SK-N-SH treated with all-trans-retinoic acid at 6 μM for 48 hours (cell line): Measurements from ENCODE around the gene WNK2.

Experiments used
- ATAC-seq: fragments of 200-7000 bp; cut with Tn5 transposase; 3 replicates; pipeline ENCODE4 v1.9.1; 2020; ENCODE audit warnings: mild to moderate bottlenecking, moderate library complexity
- ARNTL ChIP-seq: fragments of 450-650 bp; formaldehyde crosslinking; IDR thresholded peaks from 2 replicates; pipeline ENCODE4 v1.5.0; 2020; ENCODE audit warnings: low read depth, mild to moderate bottlenecking, moderate library complexity, borderline replicate concordance
- CSDC2 ChIP-seq: fragments of 250-450 bp; sonication (Bioruptor Pico); IDR thresholded peaks from 2 replicates; pipeline ENCODE4 v1.5.0; 2020; ENCODE audit warnings: mild to moderate bottlenecking, moderate library complexity
- ESRRG ChIP-seq: fragments of 250-450 bp; sonication (Bioruptor Pico); IDR thresholded peaks from 2 replicates; pipeline ENCODE4 v1.6.1; 2021; ENCODE audit warnings: mild to moderate bottlenecking
- GLIS3 ChIP-seq: fragments of 250-450 bp; sonication (Bioruptor Pico); IDR thresholded peaks from 2 replicates; pipeline ENCODE4 v1.5.0; 2020; ENCODE audit warnings: mild to moderate bottlenecking, moderate library complexity
- ISL1 ChIP-seq: fragments of 250-450 bp; sonication (Bioruptor Pico); IDR thresholded peaks from 2 replicates; pipeline ENCODE4 v2.1.2; 2022; ENCODE audit warnings: mild to moderate bottlenecking, moderate library complexity
- OSR1 ChIP-seq: fragments of 250-450 bp; sonication (Bioruptor Pico); IDR thresholded peaks from 2 replicates; pipeline ENCODE4 v1.8.0; 2022; ENCODE audit warnings: moderate library complexity, mild to moderate bottlenecking, inconsistent platforms
- RARB ChIP-seq: fragments of 250-450 bp; sonication (Bioruptor Pico); IDR thresholded peaks from 2 replicates; pipeline ENCODE4 v1.8.0; 2021; ENCODE audit warnings: mild to moderate bottlenecking, moderate library complexity
- SNAI2 ChIP-seq: fragments of 250-450 bp; sonication (Bioruptor Pico); IDR thresholded peaks from 2 replicates; pipeline ENCODE4 v1.5.0; 2020; ENCODE audit warnings: mild to moderate bottlenecking, moderate library complexity
- TCF4 ChIP-seq: fragments of 250-450 bp; sonication (Bioruptor Pico); IDR thresholded peaks from 2 replicates; pipeline ENCODE4 v1.8.0; 2021; ENCODE audit warnings: mild to moderate bottlenecking, moderate library complexity, borderline replicate concordance
- TOX ChIP-seq: fragments of 250-450 bp; sonication (Bioruptor Pico); IDR thresholded peaks from 2 replicates; pipeline ENCODE4 v1.8.0; 2021; ENCODE audit warnings: mild to moderate bottlenecking, moderate library complexity, borderline replicate concordance
- ZC3H10 ChIP-seq: fragments of 250-450 bp; sonication (Bioruptor Pico); IDR thresholded peaks from 2 replicates; pipeline ENCODE4 v1.5.1; 2021; ENCODE audit warnings: mild to moderate bottlenecking, moderate library complexity
- ZFP3 ChIP-seq: fragments of 250-450 bp; sonication (Bioruptor Pico); IDR thresholded peaks from 2 replicates; pipeline ENCODE4 v1.5.0; 2020; ENCODE audit warnings: mild to moderate bottlenecking, moderate library complexity
- ZFP30 ChIP-seq: fragments of 450-650 bp; formaldehyde crosslinking; IDR thresholded peaks from 2 replicates; pipeline ENCODE4 v1.5.0; 2022; ENCODE audit warnings: mild to moderate bottlenecking, moderate library complexity
- ZNF565 ChIP-seq: fragments of 450-650 bp; formaldehyde crosslinking; conservative IDR thresholded peaks from 2 replicates; pipeline ENCODE4 v1.5.0; 2020; ENCODE audit warnings: low read depth, mild to moderate bottlenecking, moderate library complexity
- ZNF70 ChIP-seq: fragments of 450-650 bp; formaldehyde crosslinking; IDR thresholded peaks from 2 replicates; pipeline ENCODE4 v1.5.0; 2020; ENCODE audit warnings: mild to moderate bottlenecking, moderate library complexity
- ZNF8 ChIP-seq: fragments of 450-650 bp; formaldehyde crosslinking; IDR thresholded peaks from 2 replicates; pipeline ENCODE4 v1.5.0; 2020; ENCODE audit warnings: mild to moderate bottlenecking, moderate library complexity
- TF ChIP-seq, protein P1 (sequence below): fragments of 250-450 bp; sonication (Bioruptor Pico); IDR thresholded peaks from 2 replicates; pipeline ENCODE4 v1.5.1; 2020; ENCODE audit warnings: low read depth, mild to moderate bottlenecking, moderate library complexity
- TF ChIP-seq, protein P2 (sequence below): fragments of 250-450 bp; sonication (Bioruptor Pico); IDR thresholded peaks from 2 replicates; pipeline ENCODE4 v1.5.0; 2020; ENCODE audit warnings: mild to moderate bottlenecking, moderate library complexity
- TF ChIP-seq, protein P3 (sequence below): fragments of 250-450 bp; sonication (Bioruptor Pico); IDR thresholded peaks from 2 replicates; pipeline ENCODE4 v1.5.1; 2021; ENCODE audit warnings: mild to moderate bottlenecking, moderate library complexity
- TF ChIP-seq, protein P4 (sequence below): fragments of 250-450 bp; sonication (Bioruptor Pico); IDR thresholded peaks from 2 replicates; pipeline ENCODE4 v1.8.0; 2021; ENCODE audit warnings: low read depth, mild to moderate bottlenecking, moderate library complexity, borderline replicate concordance
- TF ChIP-seq, protein P5 (sequence below): fragments of 250-450 bp; sonication (Bioruptor Pico); IDR thresholded peaks from 2 replicates; pipeline ENCODE4 v1.8.0; 2020; ENCODE audit warnings: mild to moderate bottlenecking, moderate library complexity, borderline replicate concordance

WNK2 gene

DNA sequence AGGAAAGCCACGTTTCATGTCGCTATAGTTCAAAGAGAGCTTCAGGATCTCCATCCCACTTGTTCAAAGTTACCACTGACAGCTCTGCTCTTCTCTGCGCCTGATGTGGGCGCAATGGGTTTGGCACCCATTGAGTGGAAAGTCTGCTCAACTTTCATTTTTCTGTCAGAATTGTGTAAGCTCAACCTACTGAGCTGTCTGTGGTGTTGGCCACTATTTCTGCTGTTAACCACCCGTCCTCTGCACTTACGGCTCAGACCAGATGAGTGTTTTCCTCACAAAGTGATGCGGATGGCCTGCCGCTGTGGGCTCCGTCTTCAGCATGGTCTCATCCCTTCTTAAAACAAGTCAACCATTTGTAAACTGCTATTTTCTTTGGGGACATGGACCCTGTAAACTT is 131.2 kb downstream of the WNK2 start (continued):
- TF ChIP-seq TCF4 (CRISPR knock-in tag), result no peak
- TF ChIP-seq CSDC2 (CRISPR knock-in tag), result no peak
- TF ChIP-seq, all 23 proteins: peak for 0

DNA sequence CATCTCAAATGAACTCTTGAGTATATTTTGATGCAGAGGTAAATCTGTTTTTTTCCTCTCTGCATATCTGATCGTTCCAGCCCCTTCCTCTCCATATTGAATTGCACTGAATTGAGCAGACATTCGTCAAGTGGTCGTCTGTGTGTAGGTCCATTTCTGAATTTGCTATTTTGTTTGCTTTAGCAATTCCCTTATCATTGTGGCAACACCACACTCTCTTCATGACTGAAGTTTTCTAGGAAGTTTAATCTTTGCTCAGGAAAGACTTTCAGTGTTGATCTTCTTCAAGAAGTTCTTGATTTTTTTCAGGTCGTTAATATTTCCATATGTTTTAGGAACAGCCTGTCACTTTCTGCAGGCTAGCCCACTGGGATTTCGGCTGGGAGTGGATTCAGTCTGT is 132.0 kb downstream of the WNK2 start:
- ATAC-seq, result no peak
- no peak for TF ChIP-seq OSR1 (CRISPR knock-in tag)
- no peak for TF ChIP-seq RARB (CRISPR knock-in tag)
- no peak for TF ChIP-seq ZNF8 (CRISPR knock-in tag)
- TF ChIP-seq, protein P1, sequence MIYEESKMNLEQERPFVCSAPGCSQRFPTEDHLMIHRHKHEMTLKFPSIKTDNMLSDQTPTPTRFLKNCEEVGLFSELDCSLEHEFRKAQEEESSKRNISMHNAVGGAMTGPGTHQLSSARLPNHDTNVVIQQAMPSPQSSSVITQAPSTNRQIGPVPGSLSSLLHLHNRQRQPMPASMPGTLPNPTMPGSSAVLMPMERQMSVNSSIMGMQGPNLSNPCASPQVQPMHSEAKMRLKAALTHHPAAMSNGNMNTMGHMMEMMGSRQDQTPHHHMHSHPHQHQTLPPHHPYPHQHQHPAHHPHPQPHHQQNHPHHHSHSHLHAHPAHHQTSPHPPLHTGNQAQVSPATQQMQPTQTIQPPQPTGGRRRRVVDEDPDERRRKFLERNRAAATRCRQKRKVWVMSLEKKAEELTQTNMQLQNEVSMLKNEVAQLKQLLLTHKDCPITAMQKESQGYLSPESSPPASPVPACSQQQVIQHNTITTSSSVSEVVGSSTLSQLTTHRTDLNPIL (CRISPR knock-in tag), result no peak
- no peak for TF ChIP-seq SNAI2
- TF ChIP-seq, protein P2, sequence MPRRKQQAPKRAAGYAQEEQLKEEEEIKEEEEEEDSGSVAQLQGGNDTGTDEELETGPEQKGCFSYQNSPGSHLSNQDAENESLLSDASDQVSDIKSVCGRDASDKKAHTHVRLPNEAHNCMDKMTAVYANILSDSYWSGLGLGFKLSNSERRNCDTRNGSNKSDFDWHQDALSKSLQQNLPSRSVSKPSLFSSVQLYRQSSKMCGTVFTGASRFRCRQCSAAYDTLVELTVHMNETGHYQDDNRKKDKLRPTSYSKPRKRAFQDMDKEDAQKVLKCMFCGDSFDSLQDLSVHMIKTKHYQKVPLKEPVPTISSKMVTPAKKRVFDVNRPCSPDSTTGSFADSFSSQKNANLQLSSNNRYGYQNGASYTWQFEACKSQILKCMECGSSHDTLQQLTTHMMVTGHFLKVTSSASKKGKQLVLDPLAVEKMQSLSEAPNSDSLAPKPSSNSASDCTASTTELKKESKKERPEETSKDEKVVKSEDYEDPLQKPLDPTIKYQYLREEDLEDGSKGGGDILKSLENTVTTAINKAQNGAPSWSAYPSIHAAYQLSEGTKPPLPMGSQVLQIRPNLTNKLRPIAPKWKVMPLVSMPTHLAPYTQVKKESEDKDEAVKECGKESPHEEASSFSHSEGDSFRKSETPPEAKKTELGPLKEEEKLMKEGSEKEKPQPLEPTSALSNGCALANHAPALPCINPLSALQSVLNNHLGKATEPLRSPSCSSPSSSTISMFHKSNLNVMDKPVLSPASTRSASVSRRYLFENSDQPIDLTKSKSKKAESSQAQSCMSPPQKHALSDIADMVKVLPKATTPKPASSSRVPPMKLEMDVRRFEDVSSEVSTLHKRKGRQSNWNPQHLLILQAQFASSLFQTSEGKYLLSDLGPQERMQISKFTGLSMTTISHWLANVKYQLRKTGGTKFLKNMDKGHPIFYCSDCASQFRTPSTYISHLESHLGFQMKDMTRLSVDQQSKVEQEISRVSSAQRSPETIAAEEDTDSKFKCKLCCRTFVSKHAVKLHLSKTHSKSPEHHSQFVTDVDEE (CRISPR knock-in tag), result no peak
- no peak for TF ChIP-seq GLIS3 (CRISPR knock-in tag)
- no peak for TF ChIP-seq ZFP30 (CRISPR knock-in tag)
- no peak for TF ChIP-seq TOX
- no peak for TF ChIP-seq ZNF565 (CRISPR knock-in tag)
- no peak for TF ChIP-seq ESRRG (CRISPR knock-in tag)
- no peak for TF ChIP-seq ISL1

DNA sequence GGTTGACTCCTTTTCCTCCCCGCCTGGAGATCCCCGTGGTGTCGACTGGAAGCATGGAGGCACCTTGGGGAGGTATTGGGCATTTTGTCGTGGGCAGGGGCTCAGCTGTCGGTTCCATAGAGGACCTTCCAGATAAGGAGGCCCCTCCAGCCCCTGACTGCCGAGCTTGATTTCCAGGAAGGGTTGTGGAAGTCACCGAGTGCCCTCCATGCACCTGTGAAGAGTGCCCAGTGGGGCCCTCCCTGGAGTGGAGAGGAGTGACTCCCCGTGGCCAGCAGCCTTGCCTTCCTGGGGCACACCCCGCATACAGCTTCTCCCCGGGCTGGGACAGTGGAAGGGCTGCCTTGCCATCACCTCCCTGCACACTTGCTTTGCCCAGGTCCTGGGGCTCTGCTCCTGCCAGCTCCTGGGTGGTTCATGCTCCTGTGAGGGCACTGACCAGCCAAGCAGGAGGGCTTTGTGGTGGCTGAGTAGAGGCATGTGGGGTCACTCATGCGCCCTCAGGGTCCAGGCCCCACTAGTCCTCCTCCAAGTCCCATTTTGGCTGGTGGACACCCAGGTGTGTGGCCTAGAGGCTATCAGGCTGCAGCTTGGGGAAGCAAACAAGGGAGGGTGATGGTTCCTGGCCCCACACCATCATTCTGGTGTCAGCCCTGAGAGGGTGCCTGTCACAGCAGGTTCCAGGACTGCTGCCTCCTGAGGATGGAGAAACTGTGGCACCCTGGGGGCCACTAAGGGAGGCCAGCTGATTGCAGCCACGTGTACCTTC is 133.0 kb downstream of the WNK2 start:
- no peak for ATAC-seq
- TF ChIP-seq ZFP3 (CRISPR knock-in tag), result no peak
- TF ChIP-seq ISL1, result no peak
- no peak for TF ChIP-seq ZC3H10
- no peak for TF ChIP-seq TCF4 (CRISPR knock-in tag)
- TF ChIP-seq, protein P2 (CRISPR knock-in tag), result no peak
- TF ChIP-seq ZNF70, result no peak
- TF ChIP-seq SNAI2, result no peak
- TF ChIP-seq GLIS3 (CRISPR knock-in tag), result no peak
- TF ChIP-seq, protein P3, sequence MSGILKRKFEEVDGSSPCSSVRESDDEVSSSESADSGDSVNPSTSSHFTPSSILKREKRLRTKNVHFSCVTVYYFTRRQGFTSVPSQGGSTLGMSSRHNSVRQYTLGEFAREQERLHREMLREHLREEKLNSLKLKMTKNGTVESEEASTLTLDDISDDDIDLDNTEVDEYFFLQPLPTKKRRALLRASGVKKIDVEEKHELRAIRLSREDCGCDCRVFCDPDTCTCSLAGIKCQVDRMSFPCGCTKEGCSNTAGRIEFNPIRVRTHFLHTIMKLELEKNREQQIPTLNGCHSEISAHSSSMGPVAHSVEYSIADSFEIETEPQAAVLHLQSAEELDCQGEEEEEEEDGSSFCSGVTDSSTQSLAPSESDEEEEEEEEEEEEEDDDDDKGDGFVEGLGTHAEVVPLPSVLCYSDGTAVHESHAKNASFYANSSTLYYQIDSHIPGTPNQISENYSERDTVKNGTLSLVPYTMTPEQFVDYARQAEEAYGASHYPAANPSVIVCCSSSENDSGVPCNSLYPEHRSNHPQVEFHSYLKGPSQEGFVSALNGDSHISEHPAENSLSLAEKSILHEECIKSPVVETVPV, result no peak
- no peak for TF ChIP-seq ARNTL (CRISPR knock-in tag)
- TF ChIP-seq RARB (CRISPR knock-in tag), result no peak
- no peak for TF ChIP-seq TOX

DNA sequence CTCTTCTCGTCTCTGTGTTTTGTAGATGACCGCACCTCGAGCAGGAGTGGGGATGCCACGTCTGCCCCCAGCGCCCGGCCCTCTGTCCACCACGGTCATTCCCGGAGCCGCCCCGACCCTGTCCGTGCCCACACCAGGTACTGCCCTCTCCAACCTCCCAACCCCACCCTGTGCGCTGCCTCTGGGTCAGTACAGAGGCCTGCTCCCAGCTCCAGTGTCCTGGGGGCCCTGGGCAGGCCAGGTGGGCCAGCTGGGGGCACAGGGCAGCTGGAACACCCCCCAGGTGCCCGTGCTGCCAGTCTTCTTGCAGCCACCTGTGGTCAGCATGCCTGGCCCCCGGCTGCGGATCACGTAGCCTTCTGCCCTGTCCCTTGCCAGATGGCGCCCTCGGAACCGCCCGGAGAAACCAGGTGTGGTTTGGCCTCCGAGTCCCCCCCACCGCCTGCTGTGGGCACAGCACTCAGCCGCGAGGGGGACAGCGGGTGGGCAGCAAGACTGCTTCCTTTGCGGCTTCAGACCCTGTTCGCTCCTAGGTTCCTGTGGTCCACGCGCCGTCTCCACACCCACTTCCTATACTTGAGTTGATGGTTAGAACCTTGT is 133.7 kb downstream of the WNK2 start:
- no peak for ATAC-seq
- TF ChIP-seq, protein P2 (CRISPR knock-in tag), result no peak
- TF ChIP-seq, protein P4, sequence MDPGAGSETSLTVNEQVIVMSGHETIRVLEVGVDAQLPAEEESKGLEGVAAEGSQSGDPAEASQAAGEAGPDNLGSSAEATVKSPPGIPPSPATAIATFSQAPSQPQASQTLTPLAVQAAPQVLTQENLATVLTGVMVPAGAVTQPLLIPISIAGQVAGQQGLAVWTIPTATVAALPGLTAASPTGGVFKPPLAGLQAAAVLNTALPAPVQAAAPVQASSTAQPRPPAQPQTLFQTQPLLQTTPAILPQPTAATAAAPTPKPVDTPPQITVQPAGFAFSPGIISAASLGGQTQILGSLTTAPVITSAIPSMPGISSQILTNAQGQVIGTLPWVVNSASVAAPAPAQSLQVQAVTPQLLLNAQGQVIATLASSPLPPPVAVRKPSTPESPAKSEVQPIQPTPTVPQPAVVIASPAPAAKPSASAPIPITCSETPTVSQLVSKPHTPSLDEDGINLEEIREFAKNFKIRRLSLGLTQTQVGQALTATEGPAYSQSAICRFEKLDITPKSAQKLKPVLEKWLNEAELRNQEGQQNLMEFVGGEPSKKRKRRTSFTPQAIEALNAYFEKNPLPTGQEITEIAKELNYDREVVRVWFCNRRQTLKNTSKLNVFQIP, result no peak
- no peak for TF ChIP-seq ZNF8 (CRISPR knock-in tag)
- TF ChIP-seq, protein P5, sequence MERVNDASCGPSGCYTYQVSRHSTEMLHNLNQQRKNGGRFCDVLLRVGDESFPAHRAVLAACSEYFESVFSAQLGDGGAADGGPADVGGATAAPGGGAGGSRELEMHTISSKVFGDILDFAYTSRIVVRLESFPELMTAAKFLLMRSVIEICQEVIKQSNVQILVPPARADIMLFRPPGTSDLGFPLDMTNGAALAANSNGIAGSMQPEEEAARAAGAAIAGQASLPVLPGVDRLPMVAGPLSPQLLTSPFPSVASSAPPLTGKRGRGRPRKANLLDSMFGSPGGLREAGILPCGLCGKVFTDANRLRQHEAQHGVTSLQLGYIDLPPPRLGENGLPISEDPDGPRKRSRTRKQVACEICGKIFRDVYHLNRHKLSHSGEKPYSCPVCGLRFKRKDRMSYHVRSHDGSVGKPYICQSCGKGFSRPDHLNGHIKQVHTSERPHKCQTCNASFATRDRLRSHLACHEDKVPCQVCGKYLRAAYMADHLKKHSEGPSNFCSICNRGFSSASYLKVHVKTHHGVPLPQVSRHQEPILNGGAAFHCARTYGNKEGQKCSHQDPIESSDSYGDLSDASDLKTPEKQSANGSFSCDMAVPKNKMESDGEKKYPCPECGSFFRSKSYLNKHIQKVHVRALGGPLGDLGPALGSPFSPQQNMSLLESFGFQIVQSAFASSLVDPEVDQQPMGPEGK (CRISPR knock-in tag), result no peak
